ENCODE results near the gene PTTG1.

PTTG1 gene

DNA sequence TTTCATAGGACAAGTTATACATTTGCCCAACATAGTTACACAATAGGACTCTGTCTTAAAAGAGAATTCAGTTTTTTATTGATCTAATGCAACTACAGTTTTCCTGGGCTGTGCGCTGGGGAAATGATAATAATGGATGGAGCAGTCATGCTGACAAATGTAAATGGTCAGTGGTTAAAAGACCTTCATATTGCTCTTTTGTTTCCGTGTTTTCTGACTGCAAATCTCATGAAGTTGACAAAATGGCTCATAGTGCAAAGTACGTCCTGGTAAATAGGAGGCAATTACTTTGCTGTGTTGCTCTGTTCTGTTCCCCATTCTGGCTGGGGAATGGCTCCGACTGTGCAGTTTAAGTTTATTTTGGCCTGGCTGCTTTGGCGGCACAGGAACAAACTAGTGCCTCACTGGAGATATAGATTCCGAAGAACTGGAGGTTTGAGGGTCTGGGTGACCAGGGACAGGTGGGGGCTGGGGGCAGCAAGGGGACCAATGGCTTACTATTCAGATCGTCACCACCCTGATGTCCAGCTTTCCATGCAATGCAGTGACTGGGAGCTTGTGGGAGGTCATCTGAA lies 54.3 kb downstream of the PTTG1 start:
- no peak for DNase-seq

DNA sequence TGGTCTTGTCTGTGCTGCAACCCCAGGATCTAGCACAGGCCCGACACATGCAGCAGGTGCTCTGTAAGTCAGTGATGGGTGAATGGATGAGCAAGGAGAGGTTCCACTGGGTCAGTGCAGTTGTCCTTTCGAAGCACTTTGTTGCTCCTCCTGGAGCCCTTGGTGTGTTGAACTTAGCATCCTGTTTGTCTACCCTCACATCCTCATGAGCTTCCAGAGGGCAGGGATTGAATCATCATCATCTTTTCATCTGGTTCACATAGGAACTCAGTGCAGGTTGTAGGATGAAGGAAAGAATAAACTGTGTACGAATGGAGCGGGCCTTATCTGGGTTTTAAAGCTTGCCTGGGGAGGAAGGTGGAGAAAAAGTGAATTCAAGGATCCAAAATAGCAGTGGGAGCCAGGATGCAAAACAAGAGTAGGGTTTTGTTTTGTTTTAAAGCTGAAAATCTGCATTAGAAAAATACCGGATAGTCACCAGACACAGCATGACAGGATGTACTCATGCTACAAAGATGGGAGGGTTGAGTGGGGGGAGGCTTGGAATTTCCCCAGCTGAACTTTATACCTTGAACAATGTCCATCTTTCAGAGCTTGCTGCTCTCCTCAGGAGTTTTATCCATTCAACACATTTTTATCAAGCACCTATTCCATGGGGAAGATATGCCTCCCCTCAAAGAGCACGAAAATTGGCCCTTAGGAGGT lies 55.8 kb downstream of the PTTG1 start:
- DNase-seq = no peak

DNA sequence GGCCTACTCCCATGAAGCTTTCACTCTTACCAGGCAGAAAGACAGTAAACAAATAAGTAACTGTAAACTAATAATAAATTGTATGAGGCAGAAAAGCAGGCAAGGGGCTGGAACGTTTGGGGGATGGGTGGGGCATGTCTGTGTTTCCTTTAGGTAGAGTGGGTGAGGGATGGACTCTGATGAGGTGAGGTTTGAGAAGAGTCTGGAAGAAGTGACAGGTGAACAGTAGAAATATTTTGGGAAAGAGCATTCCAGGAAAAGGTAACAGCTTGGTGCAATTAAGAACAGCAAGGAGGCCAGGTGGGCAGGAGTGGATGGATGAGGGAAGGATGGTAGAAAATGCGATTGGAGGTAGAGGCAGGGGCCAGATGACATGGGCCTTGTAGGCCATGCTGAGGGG lies 56.5 kb downstream of the PTTG1 start:
- DNase-seq = no peak
